ENCODE data around the gene ABCA2. TPM values are rescaled to one million over a fixed set of nuclear protein-coding genes. Genes with fewer than 3 reads are reported as not detected.

Gene ABCA2
- total RNA-seq, 1 experiment from 2014 or later = 27.0 TPM

- intact Hi-C loops (cut with micrococcal nuclease; ENCODE audit: unreplicated experiment) (no loop called here), in situ Hi-C loops (cut with HindIII; ENCODE audit: low pct_unique_long_range_greater_than_20kb, low sequenced_read_pairs) (no loop called here)
- POLR2A ChIA-PET = no interaction called here
- no peak overlapping the region for H3K27ac ChIP-seq (ENCODE audit: low read length)
- H3K9me3 ChIP-seq (ENCODE audit: control insufficient read depth, insufficient read depth, low read depth, low read length) = no peaks in the 10 kb centered on the region
- no peak for ATAC-seq
- no peaks in the 10 kb centered on the region for H3K36me3 ChIP-seq (ENCODE audit: control insufficient read depth, insufficient read depth, low read length)
- no TSS peak for BruUV-seq (replicated peaks)
- DNase-seq (ENCODE audit: low read depth, low spot score) = no peak
- H3K27me3 ChIP-seq (ENCODE audit: control insufficient read depth, insufficient read depth, low read length) = no peaks in the 10 kb centered on the region
- no peak for TF ChIP-seq CTCF (IDR thresholded peaks at IDR 0.05)
- no peak for TF ChIP-seq TCF7L2 (IDR thresholded peaks at IDR 0.05; ENCODE audit: low read depth, low read length)
- TF ChIP-seq, protein P1, sequence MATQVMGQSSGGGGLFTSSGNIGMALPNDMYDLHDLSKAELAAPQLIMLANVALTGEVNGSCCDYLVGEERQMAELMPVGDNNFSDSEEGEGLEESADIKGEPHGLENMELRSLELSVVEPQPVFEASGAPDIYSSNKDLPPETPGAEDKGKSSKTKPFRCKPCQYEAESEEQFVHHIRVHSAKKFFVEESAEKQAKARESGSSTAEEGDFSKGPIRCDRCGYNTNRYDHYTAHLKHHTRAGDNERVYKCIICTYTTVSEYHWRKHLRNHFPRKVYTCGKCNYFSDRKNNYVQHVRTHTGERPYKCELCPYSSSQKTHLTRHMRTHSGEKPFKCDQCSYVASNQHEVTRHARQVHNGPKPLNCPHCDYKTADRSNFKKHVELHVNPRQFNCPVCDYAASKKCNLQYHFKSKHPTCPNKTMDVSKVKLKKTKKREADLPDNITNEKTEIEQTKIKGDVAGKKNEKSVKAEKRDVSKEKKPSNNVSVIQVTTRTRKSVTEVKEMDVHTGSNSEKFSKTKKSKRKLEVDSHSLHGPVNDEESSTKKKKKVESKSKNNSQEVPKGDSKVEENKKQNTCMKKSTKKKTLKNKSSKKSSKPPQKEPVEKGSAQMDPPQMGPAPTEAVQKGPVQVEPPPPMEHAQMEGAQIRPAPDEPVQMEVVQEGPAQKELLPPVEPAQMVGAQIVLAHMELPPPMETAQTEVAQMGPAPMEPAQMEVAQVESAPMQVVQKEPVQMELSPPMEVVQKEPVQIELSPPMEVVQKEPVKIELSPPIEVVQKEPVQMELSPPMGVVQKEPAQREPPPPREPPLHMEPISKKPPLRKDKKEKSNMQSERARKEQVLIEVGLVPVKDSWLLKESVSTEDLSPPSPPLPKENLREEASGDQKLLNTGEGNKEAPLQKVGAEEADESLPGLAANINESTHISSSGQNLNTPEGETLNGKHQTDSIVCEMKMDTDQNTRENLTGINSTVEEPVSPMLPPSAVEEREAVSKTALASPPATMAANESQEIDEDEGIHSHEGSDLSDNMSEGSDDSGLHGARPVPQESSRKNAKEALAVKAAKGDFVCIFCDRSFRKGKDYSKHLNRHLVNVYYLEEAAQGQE (IDR thresholded peaks at IDR 0.05; ENCODE audit: insufficient read depth in 1 of 2, low read depth in 2 of 2, low read length in 1 of 2) = no peak
- TF ChIP-seq SIN3A (IDR thresholded peaks at IDR 0.05; ENCODE audit: borderline replicate concordance, insufficient read depth, low read depth, low read length) = no peak
- TF ChIP-seq POLR2AphosphoS5 (IDR thresholded peaks at IDR 0.05; ENCODE audit: low read depth, low read length) = no peak
- CTCF ChIA-PET = no interaction called here
- no peak overlapping the region for H3K4me3 ChIP-seq (ENCODE audit: low read depth in 2 of 2, low read length in 2 of 2)
- no peaks in the 10 kb centered on the region for H3K4me1 ChIP-seq (ENCODE audit: control insufficient read depth, insufficient read depth, low read length)
Observed at GRCh38 chr9:137017071-137017470, 11.0 kb downstream of the ABCA2 start.

- H3K4me1 ChIP-seq (ENCODE audit: control insufficient read depth, insufficient read depth, low read length) = no peaks in the 10 kb centered on the region
- no peaks in the 10 kb centered on the region for H3K36me3 ChIP-seq (ENCODE audit: control insufficient read depth, insufficient read depth, low read length)
- no peaks in the 10 kb centered on the region for H3K9me3 ChIP-seq (ENCODE audit: control insufficient read depth, insufficient read depth, low read depth, low read length)
- H3K4me3 ChIP-seq (ENCODE audit: low read depth in 2 of 2, low read length in 2 of 2) = no peak overlapping the region
- DNase-seq (ENCODE audit: low read depth, low spot score) (no peak), ATAC-seq (no peak)
- no peak overlapping the region for H3K27ac ChIP-seq (ENCODE audit: low read length)
- in situ Hi-C loops (cut with HindIII; ENCODE audit: low pct_unique_long_range_greater_than_20kb, low sequenced_read_pairs) (no loop called here), intact Hi-C loops (cut with micrococcal nuclease; ENCODE audit: unreplicated experiment) (no loop called here)
- TF ChIP-seq, protein P1 (IDR thresholded peaks at IDR 0.05; ENCODE audit: insufficient read depth in 1 of 2, low read depth in 2 of 2, low read length in 1 of 2) = no peak
- TF ChIP-seq TCF7L2 (IDR thresholded peaks at IDR 0.05; ENCODE audit: low read depth, low read length) (no peak), CTCF (IDR thresholded peaks at IDR 0.05) (no peak)
- BruUV-seq (replicated peaks) = no TSS peak
- CTCF ChIA-PET = no interaction called here
- H3K27me3 ChIP-seq (ENCODE audit: control insufficient read depth, insufficient read depth, low read length) = no peaks in the 10 kb centered on the region
- POLR2A ChIA-PET = no interaction called here
Observed at GRCh38 chr9:137016436-137016835, 11.6 kb downstream of the ABCA2 start.
